Measurements from ENCODE around the gene GRAP2. TPM values are rescaled to one million over a fixed set of nuclear protein-coding genes. Genes with fewer than 3 reads are reported as not detected.

The GRAP2 gene
- total and polyA plus RNA-seq, 2 experiments from 2014 or later: 0.42 TPM; not detected in 1

GRCh38 chr22:39952347-39952746 is 51.5 kb downstream of the GRAP2 start (continued):
- no peak for TF ChIP-seq ZNF462 (CRISPR knock-in tag; IDR thresholded peaks at IDR 0.05)
- no peak for TF ChIP-seq ZNF114 (CRISPR knock-in tag; IDR thresholded peaks at IDR 0.05)
- TF ChIP-seq JUNB (IDR thresholded peaks at IDR 0.05; ENCODE audit: unreplicated experiment): no peak
- TF ChIP-seq ZNF331 (CRISPR knock-in tag; IDR thresholded peaks at IDR 0.05; ENCODE audit: low read depth): no peak
- TF ChIP-seq REST (IDR thresholded peaks at IDR 0.05; ENCODE audit: unreplicated experiment): no peak
- TF ChIP-seq, protein P1, sequence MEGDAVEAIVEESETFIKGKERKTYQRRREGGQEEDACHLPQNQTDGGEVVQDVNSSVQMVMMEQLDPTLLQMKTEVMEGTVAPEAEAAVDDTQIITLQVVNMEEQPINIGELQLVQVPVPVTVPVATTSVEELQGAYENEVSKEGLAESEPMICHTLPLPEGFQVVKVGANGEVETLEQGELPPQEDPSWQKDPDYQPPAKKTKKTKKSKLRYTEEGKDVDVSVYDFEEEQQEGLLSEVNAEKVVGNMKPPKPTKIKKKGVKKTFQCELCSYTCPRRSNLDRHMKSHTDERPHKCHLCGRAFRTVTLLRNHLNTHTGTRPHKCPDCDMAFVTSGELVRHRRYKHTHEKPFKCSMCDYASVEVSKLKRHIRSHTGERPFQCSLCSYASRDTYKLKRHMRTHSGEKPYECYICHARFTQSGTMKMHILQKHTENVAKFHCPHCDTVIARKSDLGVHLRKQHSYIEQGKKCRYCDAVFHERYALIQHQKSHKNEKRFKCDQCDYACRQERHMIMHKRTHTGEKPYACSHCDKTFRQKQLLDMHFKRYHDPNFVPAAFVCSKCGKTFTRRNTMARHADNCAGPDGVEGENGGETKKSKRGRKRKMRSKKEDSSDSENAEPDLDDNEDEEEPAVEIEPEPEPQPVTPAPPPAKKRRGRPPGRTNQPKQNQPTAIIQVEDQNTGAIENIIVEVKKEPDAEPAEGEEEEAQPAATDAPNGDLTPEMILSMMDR (conservative IDR thresholded peaks at IDR 0.05; ENCODE audit: low read depth in 2 of 2): no peak
- no peak for TF ChIP-seq CREB1 (CRISPR knock-in tag; IDR thresholded peaks at IDR 0.05; ENCODE audit: low read depth)
